GM21786 (cell line): ENCODE results near the gene MTR.
A peak's percentile ranks its signal among the peaks of the same experiment; 100 is the strongest.

Experiments used
- ATAC-seq: cut with Tn5 transposase; IDR thresholded peaks from one replicate; pipeline ENCODE4 v1.9.1; 2021; ENCODE audit not compliant: unreplicated experiment

The MTR gene

GRCh38 chr1:236862219-236862591, 67.1 kb downstream of the MTR start:
- ATAC-seq, result no peak

DNA sequence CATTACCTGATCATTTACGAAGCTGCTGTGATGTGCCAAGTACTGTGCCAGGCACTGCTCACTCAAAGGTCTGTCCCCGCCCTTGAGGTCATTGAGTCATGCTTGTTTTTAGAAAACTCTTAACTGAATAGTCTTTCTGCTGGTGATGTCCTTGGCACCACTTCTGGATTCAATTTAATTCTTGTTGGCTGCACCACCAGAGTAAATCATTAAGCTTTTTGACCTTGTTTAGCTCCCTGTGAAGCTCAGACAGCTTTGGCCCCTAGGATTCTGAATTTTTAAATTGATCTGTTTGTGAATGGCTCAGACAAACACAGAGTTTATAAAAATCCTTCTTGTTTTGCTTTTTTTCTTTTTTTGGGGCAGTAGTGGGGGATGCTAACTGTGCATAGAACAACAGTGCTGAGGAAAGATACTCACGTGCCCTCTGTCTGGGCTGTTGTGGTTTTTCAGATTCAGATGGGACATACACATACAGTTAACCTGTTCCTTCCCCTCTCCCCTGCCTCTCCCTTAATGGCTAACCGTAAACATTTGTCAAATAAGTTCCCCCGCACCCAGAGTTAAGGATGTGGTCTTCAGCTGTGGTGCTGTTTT, 67.6 kb downstream of the MTR start:
- ATAC-seq, result no peak

GRCh38 chr1:236864211-236864610, 69.1 kb downstream of the MTR start:
- ATAC-seq, result no peak

GRCh38 chr1:236864996-236865817, 70.1 kb downstream of the MTR start:
- ATAC-seq, result no peak

DNA sequence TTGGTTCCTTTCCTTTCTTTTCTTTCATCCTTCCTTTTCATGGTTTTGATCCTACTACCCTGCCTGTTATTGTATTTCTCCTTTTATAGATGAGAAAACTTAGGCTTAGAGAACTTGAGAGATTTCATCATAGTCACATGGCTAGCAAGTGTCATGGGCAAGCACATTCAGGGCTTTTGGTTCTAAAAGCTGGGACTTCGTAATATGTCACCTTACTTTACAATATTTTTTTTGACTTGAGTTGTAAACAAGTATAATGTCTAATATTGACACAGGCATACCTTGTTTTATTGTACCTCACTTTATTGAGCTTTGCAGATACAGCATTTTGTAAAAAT, 70.7 kb downstream of the MTR start:
- ATAC-seq, result no peak

DNA sequence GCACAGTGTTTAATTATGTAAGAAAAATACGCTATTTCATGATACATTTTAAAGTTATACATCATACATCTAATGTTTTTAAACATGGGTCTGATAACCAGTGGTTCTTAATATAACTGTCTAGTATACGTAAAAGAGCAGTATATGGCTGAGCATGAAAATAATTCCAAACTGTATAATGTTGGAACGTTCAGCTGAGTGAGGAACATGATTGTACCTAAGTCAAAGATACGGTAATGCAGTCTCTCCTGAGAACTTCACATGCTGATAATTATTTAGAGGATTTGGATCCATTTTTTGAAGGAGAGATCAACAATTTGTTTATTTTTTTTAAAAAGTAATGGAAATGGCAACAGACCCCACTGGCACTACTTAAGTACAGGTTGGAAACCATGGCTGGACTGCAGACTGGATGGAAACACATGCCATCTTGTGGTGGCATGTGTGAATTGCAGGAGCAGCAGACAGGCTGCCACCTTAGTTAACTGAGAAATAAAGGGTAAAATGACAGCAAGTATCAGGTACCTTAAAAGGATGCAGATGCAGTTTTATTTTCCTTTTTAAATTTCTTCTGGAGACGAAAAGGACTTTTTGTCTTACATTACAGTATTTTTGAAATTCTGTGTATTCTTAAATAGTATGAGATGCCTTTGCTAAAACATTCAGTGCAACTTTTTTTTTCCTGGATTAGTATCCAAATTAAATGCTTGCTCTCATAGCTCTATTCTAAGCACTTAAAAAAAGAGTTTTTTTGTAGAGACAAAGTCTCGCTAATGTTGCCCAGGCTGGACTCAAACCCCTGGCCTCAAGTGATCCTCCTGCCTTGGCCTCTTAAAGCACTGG, 73.8 kb downstream of the MTR start:
- ATAC-seq, result peak; percentile 69

DNA sequence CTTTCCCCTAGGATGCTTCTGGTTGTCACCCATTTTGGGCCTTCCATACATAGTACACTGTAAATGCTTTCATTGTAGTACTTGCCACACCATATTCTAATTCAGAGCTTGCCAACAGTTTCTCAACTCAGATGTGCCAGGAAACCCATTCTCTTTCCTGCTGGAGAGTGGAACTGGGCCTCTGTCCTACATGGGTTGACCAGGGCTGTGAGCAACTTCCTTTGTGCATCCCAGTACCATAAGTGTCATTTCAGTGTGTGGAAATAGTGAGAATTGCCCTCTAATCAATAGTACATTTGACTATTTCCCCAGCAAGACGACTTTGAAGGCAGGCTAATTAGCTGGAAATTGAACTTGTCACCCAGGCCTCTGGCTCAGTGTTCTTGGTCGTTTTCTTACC, 74.8 kb downstream of the MTR start:
- ATAC-seq, result no peak

DNA sequence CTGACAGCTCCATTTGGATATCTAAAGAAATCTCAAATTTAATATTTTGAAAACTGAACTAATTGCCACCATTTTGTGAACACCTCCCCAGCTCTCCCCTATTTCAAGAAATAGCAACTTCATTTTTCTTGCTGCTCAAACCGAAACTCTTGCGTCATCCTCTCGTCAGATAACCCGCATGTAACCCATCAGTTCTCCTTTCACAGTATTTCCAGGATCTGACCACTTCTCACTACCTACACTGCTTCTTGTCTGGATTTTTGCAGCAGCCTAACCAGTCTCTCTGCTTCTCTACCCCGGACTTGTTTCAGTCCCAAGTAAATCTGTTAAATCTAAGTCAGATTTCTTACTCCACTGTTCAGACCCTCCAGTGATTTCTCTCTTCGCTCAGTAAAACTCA, 75.6 kb downstream of the MTR start:
- ATAC-seq, result no peak

DNA sequence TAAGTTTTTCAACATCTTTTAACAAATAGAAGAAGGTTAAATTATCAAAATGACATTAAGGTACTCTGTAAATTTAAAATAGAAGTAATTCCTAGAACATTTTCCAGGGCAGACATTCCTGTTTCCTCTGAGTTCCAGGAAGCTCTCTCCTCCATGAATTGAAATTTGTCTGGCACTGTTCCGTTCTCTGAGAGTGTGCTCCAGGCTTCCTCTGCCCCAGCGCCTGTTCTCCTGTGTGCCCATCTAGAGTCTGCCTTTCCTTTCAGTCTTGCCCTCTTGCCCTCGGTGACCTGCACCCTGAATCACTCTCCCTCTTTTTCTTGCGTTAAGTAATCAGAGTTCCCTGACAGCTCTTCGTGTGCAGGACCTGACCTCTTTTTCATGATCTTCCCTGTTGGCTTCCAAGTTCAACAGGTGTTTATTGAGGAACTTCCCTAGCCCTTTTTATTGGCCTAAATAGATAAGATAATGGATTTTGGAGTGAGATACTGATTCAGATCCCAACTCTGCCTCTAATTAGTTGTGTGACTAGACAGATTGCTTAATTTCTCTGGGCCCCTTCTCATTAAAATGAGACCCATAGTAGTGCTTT, 77.1 kb downstream of the MTR start:
- no peak for ATAC-seq

- no peak for ATAC-seq
Observed at GRCh38 chr1:236875975-236876374, 80.9 kb downstream of the MTR start.

DNA sequence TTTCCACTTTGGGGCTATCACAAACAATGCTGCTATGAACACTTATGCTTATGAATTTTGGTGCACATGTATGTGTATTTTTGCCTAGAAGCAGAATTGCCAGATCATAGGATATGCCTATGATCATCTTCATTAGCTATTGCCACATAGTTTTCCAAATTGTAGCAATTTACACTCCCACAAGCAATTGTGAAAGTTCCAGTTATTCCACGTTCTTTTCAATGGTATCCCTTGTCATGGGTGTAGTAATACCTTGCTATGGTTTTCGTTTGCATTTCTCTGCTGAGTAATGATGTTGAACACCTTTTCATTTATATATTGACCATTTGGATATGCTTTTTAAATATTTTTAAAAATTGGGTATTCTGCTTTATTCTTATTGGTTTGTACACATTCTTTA, 82.6 kb downstream of the MTR start:
- no peak for ATAC-seq

GRCh38 chr1:236880209-236880608, 85.1 kb downstream of the MTR start:
- ATAC-seq, result no peak

DNA sequence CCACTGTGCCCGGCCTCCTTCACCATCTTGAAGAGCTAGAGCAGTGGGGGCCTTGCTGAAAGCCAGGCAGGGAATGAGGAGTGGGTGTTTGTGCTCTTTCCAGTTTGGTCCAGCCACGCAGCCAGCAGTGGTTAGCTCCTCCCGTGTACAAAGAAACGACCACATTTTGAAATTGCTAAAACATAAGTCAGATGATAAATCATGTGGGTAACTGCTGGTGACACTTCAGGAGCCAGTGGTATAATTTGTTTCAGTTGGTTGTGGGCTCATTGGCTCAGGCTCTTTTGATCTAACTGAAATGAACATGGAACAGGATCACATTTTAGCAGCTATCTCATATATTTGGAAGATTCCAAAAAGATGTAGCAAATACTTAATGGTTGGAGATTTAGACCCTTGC, 87.6 kb downstream of the MTR start:
- ATAC-seq, result no peak

DNA sequence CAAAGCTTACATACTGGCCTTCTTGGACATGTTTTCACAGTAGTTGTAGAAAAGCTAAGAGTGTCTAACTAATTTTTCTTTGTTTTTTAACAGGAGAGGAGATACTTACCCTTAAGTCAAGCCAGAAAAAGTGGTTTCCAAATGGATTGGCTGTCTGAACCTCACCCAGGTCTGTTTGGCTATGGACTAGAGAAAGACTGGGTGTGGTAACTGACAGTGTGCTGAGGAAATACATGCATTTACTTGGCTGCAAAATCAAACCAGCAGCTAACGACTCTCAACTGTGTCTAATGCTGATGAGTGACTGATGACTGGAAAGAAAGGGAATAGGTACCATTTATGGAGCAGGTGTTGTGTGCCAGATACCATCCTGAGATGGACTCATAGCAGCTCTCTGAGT, 91.1 kb downstream of the MTR start:
- ATAC-seq, result no peak

DNA sequence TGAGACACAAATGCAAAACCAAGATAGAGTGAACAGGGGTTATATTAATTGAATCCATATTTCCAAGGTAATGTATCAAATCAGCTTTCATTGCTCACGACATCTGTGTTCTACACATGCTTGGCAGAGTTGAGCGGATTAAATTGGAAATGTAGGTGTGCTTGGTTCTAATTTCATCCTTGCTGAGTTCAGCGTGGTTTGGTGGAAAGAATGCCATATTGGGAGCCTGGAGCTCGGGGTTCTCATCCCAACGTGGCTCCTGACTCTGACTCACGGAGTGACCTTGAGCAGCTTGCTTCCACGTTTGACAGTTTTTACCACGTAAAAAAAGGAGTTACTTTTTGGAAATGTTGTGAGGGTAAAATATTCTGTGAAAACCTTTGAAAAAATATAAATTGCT, 92.0 kb downstream of the MTR start:
- no peak for ATAC-seq

- ATAC-seq, result no peak
Observed at GRCh38 chr1:236888126-236888525, 93.0 kb downstream of the MTR start.

GRCh38 chr1:236888903-236889302, 93.8 kb downstream of the MTR start:
- ATAC-seq, result no peak

DNA sequence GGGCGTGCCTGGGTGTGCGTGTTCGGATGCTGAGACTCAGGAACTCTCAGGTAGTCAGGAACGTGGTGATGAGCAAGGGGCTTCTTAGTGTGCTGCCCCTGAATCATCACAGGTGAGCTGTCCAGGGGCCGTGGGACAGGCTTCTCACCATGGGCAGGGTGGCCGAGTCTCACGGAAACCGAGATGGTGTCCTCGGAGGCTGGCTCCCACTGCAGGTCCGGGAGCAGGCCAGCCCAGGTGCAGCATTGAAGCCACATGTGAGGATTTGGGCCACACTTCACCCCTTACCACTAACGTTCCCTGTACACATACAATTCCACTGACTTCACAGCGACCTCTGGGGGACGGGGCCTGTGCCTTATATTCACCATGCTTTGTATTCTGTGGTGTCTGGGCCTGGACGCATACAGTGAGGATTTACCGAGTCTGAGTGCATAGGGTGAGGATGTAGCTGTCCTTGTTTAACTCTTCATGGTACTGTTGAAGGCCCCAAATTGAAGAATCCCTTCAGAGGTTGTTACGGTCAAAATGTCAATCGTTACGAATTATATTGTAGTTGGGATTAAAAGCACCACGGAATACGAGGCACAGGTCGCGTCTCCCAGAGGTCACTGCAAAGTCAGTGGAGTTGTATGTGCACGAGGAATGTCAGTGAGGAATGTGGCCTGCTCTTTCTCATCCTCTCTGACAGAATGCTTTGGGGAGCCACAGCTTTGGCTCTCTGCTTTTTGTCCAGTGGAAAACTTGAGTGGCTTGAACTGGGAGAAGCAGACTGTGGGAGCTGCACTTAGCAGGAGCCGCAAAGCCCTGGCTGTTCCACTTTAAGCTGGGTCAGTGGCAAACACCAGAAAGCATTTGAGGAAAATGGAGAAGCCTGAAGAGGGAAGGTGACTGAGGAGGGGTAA, 95.3 kb downstream of the MTR start:
- ATAC-seq, result no peak

- ATAC-seq, result no peak
Observed at GRCh38 chr1:236893626-236894545, 98.8 kb downstream of the MTR start.
